Suprapubic skin (tissue), 4 donors: ENCODE results near the gene PTTG1IP.

ENCODE experiments used
- CTCF ChIP-seq, 2 donors: fragments of 200-600 bp in 1 of 2; fragments of 450-650 bp in 1 of 2; sonication (generic) in 1 of 2; IDR thresholded peaks; one replicate each; pipeline ENCODE4 v1.5.1; 2016 to 2019; ENCODE audit warnings: antibody characterized with exemption in 2 of 2, mild to moderate bottlenecking in 1 of 2, moderate library complexity in 1 of 2
- EP300 ChIP-seq: sonication (generic); formaldehyde crosslinking; IDR thresholded peaks from one replicate; pipeline ENCODE4 v1.6.1; 2017; ENCODE audit warnings: antibody characterized with exemption
- POLR2A ChIP-seq, 2 donors: fragments of 450-650 bp; IDR thresholded peaks; one replicate each; pipeline ENCODE4 v1.6.1; 2017; ENCODE audit warnings: antibody characterized with exemption in 2 of 2, mild to moderate bottlenecking in 2 of 2, moderate library complexity in 2 of 2
- POLR2AphosphoS5 ChIP-seq, 3 donors: sonication (generic); formaldehyde crosslinking; IDR thresholded peaks; one replicate each; pipeline ENCODE4 v1.6.1; 2017; ENCODE audit warnings: antibody characterized with exemption in 3 of 3

GRCh38 chr21:44888581-44889550 lies 15.4 kb upstream of the PTTG1IP start:
- TF ChIP-seq CTCF (IDR thresholded peaks at IDR 0.05), result no peak
- TF ChIP-seq POLR2AphosphoS5 (IDR thresholded peaks at IDR 0.05), result no peak
- no peak for TF ChIP-seq EP300
- TF ChIP-seq POLR2A (IDR thresholded peaks at IDR 0.05), result no peak
